A673 (cell line): ENCODE measurements around the gene PIEZO1. TPM values are rescaled to one million over a fixed set of nuclear protein-coding genes. Genes with fewer than 3 reads are reported as not detected.

Experiments
- BruUV-seq: library from RNA; stranded (reverse); fragments of 400-500 nt; replicated peaks from 2 replicates; lab custom pipeline; 2021; lab: Mats Ljungman, UMichigan
- CTCF ChIA-PET: fragments of 300-600 bp; sonication (Branson Sonifier 250); formaldehyde crosslinking; loops from one replicate; lab custom pipeline; 2022; ENCODE audit warnings: antibody characterized with exemption; lab: Charles Lee
- POLR2A ChIA-PET: fragments of 300-600 bp; sonication (Branson Sonifier 250); formaldehyde crosslinking; loops from one replicate; lab custom pipeline; 2022; ENCODE audit warnings: antibody characterized with exemption; ENCODE audit not compliant: low non-redundant PET; lab: Charles Lee
- DNase-seq: peaks from one replicate; pipeline ENCODE4 v3.0.0-alpha.2; 2015; ENCODE audit warnings: low spot score
- H3K27ac ChIP-seq: fragments of 200-600 bp; sonication (generic); 2 replicates; pipeline ENCODE4 v1.5.1; 2016; ENCODE audit warnings: mixed run types, low read depth, mild to moderate bottlenecking, mixed read lengths, antibody characterized with exemption, low read length; ENCODE audit not compliant: poor library complexity, severe bottlenecking
- H3K27me3 ChIP-seq: fragments of 200-600 bp; sonication (generic); replicated peaks from 2 replicates; pipeline ENCODE4 v1.6.1; 2017; ENCODE audit warnings: mixed run types, low read depth, mild to moderate bottlenecking, mixed read lengths, antibody characterized with exemption, low read length; ENCODE audit not compliant: insufficient read depth, poor library complexity
- H3K36me3 ChIP-seq: fragments of 200-600 bp; sonication (generic); 2 replicates; pipeline ENCODE4 v1.6.1; 2016; ENCODE audit warnings: mixed run types, mild to moderate bottlenecking, mixed read lengths, antibody characterized with exemption, low read length; ENCODE audit not compliant: insufficient read depth, poor library complexity, severe bottlenecking
- H3K4me1 ChIP-seq: fragments of 200-600 bp; sonication (generic); 2 replicates; pipeline ENCODE4 v1.6.1; 2017; ENCODE audit warnings: mixed run types, mild to moderate bottlenecking, mixed read lengths, antibody characterized with exemption, low read length; ENCODE audit not compliant: insufficient read depth, poor library complexity, severe bottlenecking
- H3K4me3 ChIP-seq: fragments of 200-600 bp; sonication (generic); 2 replicates; pipeline ENCODE4 v1.5.1; 2016; ENCODE audit warnings: low read depth, mixed run types, mild to moderate bottlenecking, mixed read lengths, low read length; ENCODE audit not compliant: poor library complexity, severe bottlenecking
- H3K9me3 ChIP-seq: fragments of 200-600 bp; sonication (generic); 2 replicates; pipeline ENCODE4 v1.6.1; 2016; ENCODE audit warnings: mixed run types, low read depth, mild to moderate bottlenecking, mixed read lengths, antibody characterized with exemption, low read length; ENCODE audit not compliant: poor library complexity, severe bottlenecking
- EZH2 ChIP-seq: fragments of 200-600 bp; sonication (generic); IDR thresholded peaks from 2 replicates; pipeline ENCODE4 v1.6.1; 2017; ENCODE audit warnings: borderline replicate concordance, low read depth, mild to moderate bottlenecking, mixed read lengths, antibody characterized with exemption, low read length; ENCODE audit not compliant: poor library complexity, severe bottlenecking
- intact Hi-C: fragments of 100-400 bp; cut with micrococcal nuclease; formaldehyde crosslinking; loops from one replicate; pipeline ENCODE4 v1.10.0; 2022; ENCODE audit not compliant: unreplicated experiment
- total RNA-seq: library from RNA; stranded (reverse); gene quantifications from 2 replicates; pipeline ENCODE4 v1.2.3, GENCODE V29; 2021
- TF ChIP-seq, protein P1 (sequence below): fragments of 300-800, 200-600 bp; sonication (generic); conservative IDR thresholded peaks from 2 replicates; pipeline ENCODE4 v1.5.1; 2017; ENCODE audit warnings: low read depth, mild to moderate bottlenecking, antibody characterized with exemption, low read length, moderate library complexity, mixed read lengths

The PIEZO1 gene
- total RNA-seq, 1 experiment from 2014 or later = 174 TPM

DNA sequence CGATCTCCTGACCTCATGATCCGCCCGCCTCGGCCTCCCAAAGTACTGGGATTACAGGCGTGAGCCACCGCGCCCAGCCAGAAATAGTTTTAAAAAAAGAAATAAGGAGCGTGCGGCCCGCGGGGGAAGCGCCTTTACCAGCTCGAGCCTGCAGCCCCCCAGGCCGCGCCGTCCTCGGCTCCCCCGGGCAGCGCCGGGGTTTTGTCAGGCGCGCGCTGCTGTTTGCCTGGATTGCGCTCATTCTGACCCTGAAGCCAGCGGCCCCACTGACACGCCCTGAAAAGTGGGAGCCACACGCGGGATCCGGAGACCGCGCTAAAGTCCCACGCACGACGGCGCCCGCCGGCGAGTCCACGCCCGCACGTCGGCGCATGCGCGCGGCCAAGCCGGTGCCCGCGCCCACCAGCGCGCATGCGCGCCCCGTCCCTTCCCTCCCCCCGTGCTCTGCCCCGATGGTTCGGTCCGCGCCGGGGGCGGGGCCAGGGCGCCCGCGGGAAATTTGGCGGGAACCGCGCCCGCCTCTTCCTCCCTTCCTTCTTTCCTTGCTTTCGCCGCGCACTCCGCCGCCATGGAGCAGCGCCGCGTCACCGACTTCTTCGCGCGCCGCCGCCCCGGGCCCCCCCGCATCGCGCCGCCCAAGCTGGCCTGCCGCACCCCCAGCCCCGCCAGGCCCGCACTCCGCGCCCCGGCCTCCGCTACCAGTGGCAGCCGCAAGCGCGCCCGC lies 18.4 kb upstream of the PIEZO1 start, which contains the start of gene CDT1:
Gene CDT1, plus strand, starts transcription at position 526 of the 724 bp plus-strand sequence. Its CDS starts 43 bp downstream, at position 569.
- no peaks in the 10 kb centered on the region for H3K9me3 ChIP-seq
- peaks cover 41% of the 10 kb centered on the region for H3K36me3 ChIP-seq
- no peaks in the 10 kb centered on the region for H3K27me3 ChIP-seq
- peak within 1 kb of the TSS; percentile 88 for H3K4me3 ChIP-seq
- POLR2A ChIA-PET = interaction anchor here (0.5 to 0.6 kb wide), 3 partner anchors 10 to 27 kb away, joined by 3 to 13 read pairs (median 6); no protein-coding TSS in a partner anchor
- TF ChIP-seq, protein P1, sequence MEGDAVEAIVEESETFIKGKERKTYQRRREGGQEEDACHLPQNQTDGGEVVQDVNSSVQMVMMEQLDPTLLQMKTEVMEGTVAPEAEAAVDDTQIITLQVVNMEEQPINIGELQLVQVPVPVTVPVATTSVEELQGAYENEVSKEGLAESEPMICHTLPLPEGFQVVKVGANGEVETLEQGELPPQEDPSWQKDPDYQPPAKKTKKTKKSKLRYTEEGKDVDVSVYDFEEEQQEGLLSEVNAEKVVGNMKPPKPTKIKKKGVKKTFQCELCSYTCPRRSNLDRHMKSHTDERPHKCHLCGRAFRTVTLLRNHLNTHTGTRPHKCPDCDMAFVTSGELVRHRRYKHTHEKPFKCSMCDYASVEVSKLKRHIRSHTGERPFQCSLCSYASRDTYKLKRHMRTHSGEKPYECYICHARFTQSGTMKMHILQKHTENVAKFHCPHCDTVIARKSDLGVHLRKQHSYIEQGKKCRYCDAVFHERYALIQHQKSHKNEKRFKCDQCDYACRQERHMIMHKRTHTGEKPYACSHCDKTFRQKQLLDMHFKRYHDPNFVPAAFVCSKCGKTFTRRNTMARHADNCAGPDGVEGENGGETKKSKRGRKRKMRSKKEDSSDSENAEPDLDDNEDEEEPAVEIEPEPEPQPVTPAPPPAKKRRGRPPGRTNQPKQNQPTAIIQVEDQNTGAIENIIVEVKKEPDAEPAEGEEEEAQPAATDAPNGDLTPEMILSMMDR = no peak
- TF ChIP-seq EZH2 = no peak
- peak; percentile 89 for DNase-seq
- CTCF ChIA-PET = interaction anchor here (0.7 to 1.0 kb wide), 2 partner anchors 33 to 66 kb away, joined by 4 read pairs; no protein-coding TSS in a partner anchor
- intact Hi-C loops = no loop called here
- peak within 1 kb of the TSS; percentile 92 for H3K27ac ChIP-seq
- peaks cover 15% of the 10 kb centered on the region for H3K4me1 ChIP-seq
- no TSS peak for BruUV-seq

DNA sequence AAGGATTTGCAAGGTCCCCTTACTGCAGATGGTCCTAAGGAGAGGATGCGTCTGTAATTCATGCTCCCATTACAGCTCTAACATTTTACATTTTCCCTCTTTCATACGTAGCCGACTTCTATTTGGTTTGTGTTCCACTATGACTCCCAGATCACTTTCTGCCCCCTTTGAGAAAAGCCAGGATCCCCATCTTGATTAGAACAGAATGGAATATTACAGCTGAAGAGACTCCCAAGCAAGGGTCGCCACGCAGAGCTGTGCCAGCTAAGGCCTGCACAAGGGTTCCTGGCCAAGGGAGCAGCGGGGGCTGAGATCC lies 15.2 kb upstream of the PIEZO1 start:
- intact Hi-C loops = no loop called here

DNA sequence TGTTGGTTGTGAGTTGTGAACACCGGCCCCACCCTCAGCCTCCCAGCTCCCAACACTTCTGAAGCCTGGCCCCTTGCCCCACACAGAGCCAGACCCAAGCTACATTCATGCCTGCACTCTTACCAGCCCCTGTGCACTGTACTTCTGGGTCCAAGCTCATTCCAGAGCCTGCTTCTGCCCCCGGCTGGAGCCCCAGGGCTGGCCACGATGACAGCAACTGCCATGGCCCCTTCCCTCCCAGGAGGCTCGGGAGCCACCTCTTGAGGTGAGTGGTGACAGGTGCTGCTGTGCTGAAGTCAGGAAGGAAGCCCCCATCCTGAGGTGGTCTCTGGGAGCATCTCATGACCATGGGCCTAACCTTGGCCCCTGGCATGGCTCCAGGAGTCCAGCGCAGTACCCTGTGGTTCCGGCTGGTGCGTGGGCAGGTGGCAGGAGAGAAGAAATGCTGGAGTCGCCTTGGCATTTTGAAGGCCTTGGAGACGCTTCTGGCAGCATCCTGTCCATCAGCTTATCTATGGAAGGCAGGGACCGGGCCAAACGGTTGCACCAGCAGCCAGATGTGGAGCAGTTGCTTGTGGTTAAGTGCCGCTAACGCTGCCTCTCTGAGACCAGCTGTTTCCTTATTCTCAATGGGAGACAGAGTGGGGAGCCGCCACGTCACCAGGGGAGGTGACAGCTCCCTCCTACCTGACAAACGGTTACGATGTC lies 14.7 kb upstream of the PIEZO1 start:
- no peak overlapping the region for H3K27ac ChIP-seq
- ChIA-PET CTCF (interaction anchor here (0.9 kb wide), 1 partner anchor 15 kb away, joined by 3 read pairs; the partner anchor contains the start of gene PIEZO1), POLR2A (no interaction called here)
- H3K36me3 ChIP-seq = peaks cover 4% of the 10 kb centered on the region
- no TSS peak for BruUV-seq
- no peak overlapping the region for H3K4me3 ChIP-seq
- H3K4me1 ChIP-seq = no peaks in the 10 kb centered on the region
- H3K9me3 ChIP-seq = no peaks in the 10 kb centered on the region
- intact Hi-C loops = no loop called here
- no peaks in the 10 kb centered on the region for H3K27me3 ChIP-seq
- no peak for DNase-seq
- TF ChIP-seq, protein P1 = no peak
- no peak for TF ChIP-seq EZH2

More for the DNA sequence above, 15.2 kb upstream of the PIEZO1 start:
- Histone ChIP-seq H3K27me3 (no peaks in the 10 kb centered on the region), H3K4me3 (no peak overlapping the region), H3K9me3 (no peaks in the 10 kb centered on the region), H3K4me1 (peaks cover 4% of the 10 kb centered on the region), H3K27ac (no peak overlapping the region), H3K36me3 (peaks cover 9% of the 10 kb centered on the region)
- DNase-seq = no peak
- POLR2A ChIA-PET = no interaction called here
- BruUV-seq = no TSS peak
- TF ChIP-seq, protein P1 = no peak
- TF ChIP-seq EZH2 = no peak
- CTCF ChIA-PET = interaction anchor here (0.9 kb wide), 1 partner anchor 16 kb away, joined by 3 read pairs; the partner anchor contains the start of gene PIEZO1
